ENCODE measurements around the gene CCNH. TPM values are rescaled to one million over a fixed set of nuclear protein-coding genes. Genes with fewer than 3 reads are reported as not detected.

CCNH gene
- total RNA-seq, result 86.8 and 99.4 TPM in 2 replicates

GRCh38 chr5:87412630-87413342, at the start of gene CCNH:
TSS of gene CCNH (minus strand) at chr5:87412930. CDS start at chr5:87412794, 136 bp downstream.
- peak; percentile 93 for DNase-seq (ENCODE audit: low read depth, low spot score)

- no peak for DNase-seq (ENCODE audit: low read depth, low spot score)
Measured at GRCh38 chr5:87457706-87458105, 45.0 kb upstream of the CCNH start.

- DNase-seq (ENCODE audit: low read depth, low spot score), result no peak
Measured at GRCh38 chr5:87453801-87454200, 41.1 kb upstream of the CCNH start.

- no peak for DNase-seq (ENCODE audit: low read depth, low spot score)
Measured at GRCh38 chr5:87452837-87453236, 40.1 kb upstream of the CCNH start.

- no peak for DNase-seq (ENCODE audit: low read depth, low spot score)
Measured at GRCh38 chr5:87442419-87442818, 29.7 kb upstream of the CCNH start.

GRCh38 chr5:87438231-87438630, 25.5 kb upstream of the CCNH start:
- no peak for DNase-seq (ENCODE audit: low read depth, low spot score)

- DNase-seq (ENCODE audit: low read depth, low spot score), result no peak
Measured at GRCh38 chr5:87437724-87438123, 25.0 kb upstream of the CCNH start.

- DNase-seq (ENCODE audit: low read depth, low spot score), result no peak
Measured at GRCh38 chr5:87435144-87435694, 22.5 kb upstream of the CCNH start.

GRCh38 chr5:87434461-87434860, 21.7 kb upstream of the CCNH start:
- no peak for DNase-seq (ENCODE audit: low read depth, low spot score)

GRCh38 chr5:87433945-87434344, 21.2 kb upstream of the CCNH start:
- no peak for DNase-seq (ENCODE audit: low read depth, low spot score)

- no peak for DNase-seq (ENCODE audit: low read depth, low spot score)
Measured at GRCh38 chr5:87432460-87432859, 19.7 kb upstream of the CCNH start.

GRCh38 chr5:87430863-87431457, 18.2 kb upstream of the CCNH start:
- DNase-seq (ENCODE audit: low read depth, low spot score), result no peak

GRCh38 chr5:87423755-87424154, 11.0 kb upstream of the CCNH start:
- no peak for DNase-seq (ENCODE audit: low read depth, low spot score)

- DNase-seq (ENCODE audit: low read depth, low spot score), result no peak
Measured at GRCh38 chr5:87421307-87421706, 8.6 kb upstream of the CCNH start.

GRCh38 chr5:87418506-87418905, 5.8 kb upstream of the CCNH start:
- DNase-seq (ENCODE audit: low read depth, low spot score), result no peak

- DNase-seq (ENCODE audit: low read depth, low spot score), result no peak
Measured at GRCh38 chr5:87413343-87413645, 564 bp upstream of the CCNH start.

GRCh38 chr5:87411973-87412629, 629 bp downstream of the CCNH start:
- no peak for DNase-seq (ENCODE audit: low read depth, low spot score)

- no peak for DNase-seq (ENCODE audit: low read depth, low spot score)
Measured at GRCh38 chr5:87411586-87411972, 1.2 kb downstream of the CCNH start.

- no peak for DNase-seq (ENCODE audit: low read depth, low spot score)
Measured at GRCh38 chr5:87410931-87411330, 1.8 kb downstream of the CCNH start.

GRCh38 chr5:87408204-87408603, 4.5 kb downstream of the CCNH start:
- no peak for DNase-seq (ENCODE audit: low read depth, low spot score)

- no peak for DNase-seq (ENCODE audit: low read depth, low spot score)
Measured at GRCh38 chr5:87405472-87406155, 7.1 kb downstream of the CCNH start.

GRCh38 chr5:87404359-87404758, 8.4 kb downstream of the CCNH start:
- DNase-seq (ENCODE audit: low read depth, low spot score), result no peak
